H1 (cell line): Measurements from ENCODE around the gene TMCC1. TPM values are rescaled to one million over a fixed set of nuclear protein-coding genes. Genes with fewer than 3 reads are reported as not detected.

Experiments
- CTCF ChIA-PET: fragments of 300-600 bp; sonication (Branson Sonifier 250); formaldehyde crosslinking; loops from one replicate; lab custom pipeline; 2021; ENCODE audit not compliant: partially characterized antibody; lab: Charles Lee
- POLR2A ChIA-PET: fragments of 300-600 bp; sonication (Branson Sonifier 250); formaldehyde crosslinking; loops from one replicate; lab custom pipeline; 2021; ENCODE audit warnings: inconsistent platforms; ENCODE audit not compliant: partially characterized antibody; lab: Charles Lee
- DNase-seq, 2 experiments: peaks; one replicate each; pipeline versions ENCODE4 v3.0.0 to v3.0.0-alpha.2; 2010 to 2022; ENCODE audit warnings: low spot score in 2 of 2, low read depth in 1 of 2, mixed read lengths in 1 of 2
- FAIRE-seq: peaks from 2 replicates; lab custom pipeline; 2011; peaks lifted over from hg19 to GRCh38; lab: Jason Lieb, UNC
- H2AFZ ChIP-seq: 2 replicates; pipeline ENCODE4 v1.8.1; 2012; ENCODE audit warnings: low read length, inconsistent platforms
- H2AK5ac ChIP-seq: 2 replicates; pipeline ENCODE4 v1.6.1; 2013; ENCODE audit warnings: low read depth, low read length
- H2BK120ac ChIP-seq: replicated peaks from 2 replicates; pipeline ENCODE3; 2013; ENCODE audit warnings: low read depth, low read length, inconsistent platforms
- H2BK12ac ChIP-seq: 2 replicates; pipeline ENCODE4 v1.6.1; 2013; ENCODE audit warnings: low read depth, low read length
- H2BK15ac ChIP-seq: 2 replicates; pipeline ENCODE4 v1.6.1; 2013; ENCODE audit warnings: low read length
- H2BK20ac ChIP-seq: 2 replicates; pipeline ENCODE4 v1.6.1; 2013; ENCODE audit warnings: low read length
- H2BK5ac ChIP-seq: 2 replicates; pipeline ENCODE4 v1.6.1; 2013; ENCODE audit warnings: low read depth, low read length
- H3K14ac ChIP-seq: 2 replicates; pipeline ENCODE4 v1.6.1; 2013; ENCODE audit warnings: inconsistent platforms; ENCODE audit not compliant: insufficient read length
- H3K18ac ChIP-seq: 2 replicates; pipeline ENCODE4 v1.6.1; 2013; ENCODE audit warnings: low read length; ENCODE audit errors: extremely low read depth
- H3K23ac ChIP-seq: 2 replicates; pipeline ENCODE4 v1.6.1; 2013; ENCODE audit warnings: inconsistent platforms; ENCODE audit not compliant: insufficient read length
- H3K23me2 ChIP-seq: 2 replicates; pipeline ENCODE4 v1.6.1; 2013; ENCODE audit warnings: low read depth, low read length
- H3K27ac ChIP-seq: 2 replicates; pipeline ENCODE4 v1.6.1; 2011; ENCODE audit warnings: low read depth, low read length, inconsistent platforms
- H3K27me3 ChIP-seq, 4 experiments: replicated peaks in 1 of 4; 1 replicate in 1 of 4; 2 replicates in 3 of 4; pipeline versions ENCODE4 v1.6.1 to v1.8.1; 2011 to 2013; ENCODE audit warnings: low read length in 3 of 4, mild to moderate bottlenecking in 3 of 4, inconsistent platforms in 2 of 4, mixed read lengths in 2 of 4, moderate library complexity in 1 of 4; ENCODE audit not compliant: control insufficient read depth in 3 of 4, insufficient read depth in 3 of 4; ENCODE audit errors: extremely low read depth in 1 of 4
- H3K36me3 ChIP-seq, 4 experiments: 2 replicates each; pipeline versions ENCODE4 v1.6.1 to v1.8.1; 2011 to 2013; ENCODE audit warnings: mild to moderate bottlenecking in 4 of 4, low read length in 3 of 4, moderate library complexity in 2 of 4, control low read depth in 1 of 4, inconsistent platforms in 1 of 4; ENCODE audit not compliant: insufficient read depth in 4 of 4, control insufficient read depth in 2 of 4
- H3K4ac ChIP-seq: replicated peaks from 2 replicates; pipeline ENCODE3; 2013; ENCODE audit warnings: low read length, low read depth, mixed read lengths, inconsistent platforms; ENCODE audit not compliant: insufficient read length
- H3K4me1 ChIP-seq, 4 experiments: replicated peaks in 1 of 4; 1 replicate in 1 of 4; 2 replicates in 3 of 4; pipeline versions ENCODE4 v1.6.1 to v1.8.1; 2011 to 2013; ENCODE audit warnings: low read length in 3 of 4, inconsistent platforms in 2 of 4, mixed read lengths in 1 of 4; ENCODE audit not compliant: insufficient read depth in 4 of 4, control insufficient read depth in 3 of 4
- H3K4me2 ChIP-seq, 2 experiments: 2 replicates each; pipeline versions ENCODE4 v1.6.1 to v1.8.1; 2011 to 2013; ENCODE audit warnings: low read depth in 2 of 2, low read length in 2 of 2, control low read depth in 1 of 2, inconsistent platforms in 1 of 2, mild to moderate bottlenecking in 1 of 2; ENCODE audit not compliant: insufficient read depth in 1 of 2
- H3K4me3 ChIP-seq, 4 experiments: fragments of 200-600, 300-600 bp in 1 of 4; sonication (generic), shearing (Covaris generic), sonication (Bioruptor Twin) in 1 of 4; 2 replicates each; pipeline versions ENCODE4 v1.5.1 to v1.8.1; 2011 to 2016; ENCODE audit warnings: low read length in 4 of 4, low read depth in 3 of 4, control low read depth in 2 of 4, inconsistent platforms in 2 of 4, mild to moderate bottlenecking in 2 of 4, mixed read lengths in 1 of 4, moderate library complexity in 1 of 4; ENCODE audit not compliant: insufficient read depth in 2 of 4; ENCODE audit errors: extremely low read depth in 1 of 4
- H3K56ac ChIP-seq: replicated peaks from 2 replicates; pipeline ENCODE3; 2013; ENCODE audit warnings: low read depth, mild to moderate bottlenecking, mixed read lengths, low read length, inconsistent platforms; ENCODE audit not compliant: insufficient read length
- H3K79me1 ChIP-seq: 2 replicates; pipeline ENCODE4 v1.6.1; 2013; ENCODE audit warnings: low read depth, low read length, control low read depth
- H3K79me2 ChIP-seq, 2 experiments: 2 replicates each; pipeline versions ENCODE4 v1.6.1 to v1.8.1; 2012 to 2013; ENCODE audit warnings: low read length in 2 of 2, mild to moderate bottlenecking in 2 of 2, inconsistent platforms in 1 of 2; ENCODE audit not compliant: insufficient read depth in 2 of 2, control insufficient read depth in 1 of 2
- H3K9ac ChIP-seq, 4 experiments: replicated peaks in 1 of 4; 1 replicate in 1 of 4; 2 replicates in 3 of 4; pipeline versions ENCODE4 v1.6.1 to v1.8.1; 2011 to 2013; ENCODE audit warnings: low read depth in 3 of 4, low read length in 3 of 4, control low read depth in 2 of 4, mild to moderate bottlenecking in 2 of 4, moderate library complexity in 2 of 4, inconsistent platforms in 1 of 4; ENCODE audit errors: extremely low read depth in 1 of 4
- H3K9me3 ChIP-seq, 2 experiments: 2 replicates each; pipeline versions ENCODE4 v1.6.1 to v1.8.1; 2012 to 2013; ENCODE audit warnings: mild to moderate bottlenecking in 2 of 2, moderate library complexity in 2 of 2, control low read depth in 1 of 2, inconsistent platforms in 1 of 2, low read depth in 1 of 2, low read length in 1 of 2, mixed read lengths in 1 of 2; ENCODE audit not compliant: insufficient read depth in 2 of 2
- H4K20me1 ChIP-seq, 2 experiments: replicated peaks in 1 of 2; 2 replicates each; pipeline versions ENCODE3 to v1.8.1; 2011 to 2013; ENCODE audit warnings: inconsistent platforms in 2 of 2, low read length in 2 of 2, mild to moderate bottlenecking in 1 of 2; ENCODE audit not compliant: insufficient read depth in 2 of 2, control insufficient read depth in 1 of 2
- H4K5ac ChIP-seq: 2 replicates; pipeline ENCODE4 v1.6.1; 2013; ENCODE audit warnings: low read length, low read depth, mixed read lengths, inconsistent platforms; ENCODE audit not compliant: insufficient read length
- H4K8ac ChIP-seq: 2 replicates; pipeline ENCODE4 v1.8.0; 2013; ENCODE audit warnings: mild to moderate bottlenecking, moderate library complexity, low read length, inconsistent platforms; ENCODE audit not compliant: insufficient read depth; ENCODE audit errors: extremely low read depth
- H4K91ac ChIP-seq: replicated peaks from 2 replicates; pipeline ENCODE3; 2013; ENCODE audit warnings: low read length, mixed read lengths, inconsistent platforms; ENCODE audit not compliant: insufficient read length
- SIX5 ChIP-seq: IDR thresholded peaks from 2 replicates; pipeline ENCODE4 v1.6.1; 2011; ENCODE audit warnings: mild to moderate bottlenecking, low read depth, low read length
- SRF ChIP-seq: IDR thresholded peaks from 2 replicates; pipeline ENCODE4 v1.6.1; 2011; ENCODE audit warnings: mild to moderate bottlenecking, low read depth, low read length, moderate library complexity
- TAF1 ChIP-seq: IDR thresholded peaks from 2 replicates; pipeline ENCODE4 v1.6.1; 2011; ENCODE audit warnings: mild to moderate bottlenecking, low read depth, low read length
- TAF7 ChIP-seq: optimal IDR thresholded peaks from 2 replicates; pipeline ENCODE3; 2011; ENCODE audit warnings: low read depth, mild to moderate bottlenecking, inconsistent platforms, low read length, moderate library complexity, borderline replicate concordance
- WGBS, 2 experiments: shearing (Covaris generic) in 1 of 2; methylation state at CpG; one replicate each; pipeline versions ENCODE4 v1.1.6 to v1.1.7; 2013 to 2015; ENCODE audit warnings: low lambda C conversion rate in 2 of 2, mixed read lengths in 2 of 2, inconsistent platforms in 1 of 2, low coverage in 1 of 2, missing lambda C conversion rate in 1 of 2; ENCODE audit not compliant: insufficient replicate concordance in 2 of 2, insufficient coverage in 1 of 2, insufficient read length in 1 of 2; ENCODE audit errors: extremely low coverage in 1 of 2, missing lambda C conversion rate in 1 of 2; 5-methylcytosine and 5-hydroxymethylcytosine counted together
- polyA plus RNA-seq, 7 experiments: library from polyadenylated mRNA; depleted of rRNA in 3 of 7; stranded (reverse) in 5 of 7; unstranded in 2 of 7; fragments of >200 nt in 5 of 7; fragments of 200-250 nt in 2 of 7; gene quantifications; 1 replicate in 5 of 7; 2 replicates in 1 of 7; 4 replicates in 1 of 7; pipeline versions ENCODE4 v1.2.1 to v1.2.3, GENCODE V29; 2011 to 2013; ENCODE audit warnings: missing spikeins in 2 of 7, mixed read lengths in 2 of 7
- total RNA-seq: library from RNA; stranded (reverse); fragmentation: NEBNext Ultra II Directional; extraction: Animal tissue kit (Norgen Biotek cat#: 25700); gene quantifications from 2 replicates; pipeline ENCODE4 v1.2.1, GENCODE V29; 2021

The TMCC1 gene
- total and polyA plus RNA-seq, 2 of the 8 experiments (the other 6 are each of a cell fraction or from before 2014, with no cell fraction given) = 10.4 to 27.1 TPM

DNA sequence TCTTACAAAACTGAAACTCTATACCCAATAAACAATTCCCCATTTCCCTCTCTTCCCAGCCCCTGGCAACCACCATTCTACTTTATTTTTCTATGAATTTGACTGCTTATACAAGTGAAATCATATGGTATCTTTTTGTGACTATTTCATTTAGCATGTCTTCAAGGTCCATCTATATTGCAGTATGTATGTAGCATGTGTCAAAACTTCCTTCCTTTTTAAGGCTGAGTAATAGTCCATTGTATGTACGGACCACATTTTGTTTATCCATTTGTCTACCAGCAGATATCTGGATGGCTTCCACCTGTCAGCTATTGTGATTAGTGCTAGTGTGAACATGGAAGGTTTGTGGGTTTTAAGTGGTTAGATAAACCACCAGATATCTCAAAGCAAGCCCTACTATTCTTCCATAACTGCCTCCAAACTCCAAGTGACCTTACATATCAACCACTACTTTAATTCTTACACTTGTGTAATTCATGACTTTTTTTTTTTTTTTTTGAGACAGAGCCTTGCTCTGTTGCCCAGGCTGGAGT lies 134.7 kb downstream of the TMCC1 start:
- Histone ChIP-seq H3K36me3 (no peaks in the 10 kb centered on the region), H4K20me1 (no peaks in the 10 kb centered on the region), H3K18ac (no peak overlapping the region), H3K27ac (no peak overlapping the region), H3K23me2 (no peaks in the 10 kb centered on the region), H3K27me3 (no peaks in the 10 kb centered on the region), H3K9ac (no peak overlapping the region), H3K14ac (no peak overlapping the region), H3K4me3 (no peak overlapping the region), H2AK5ac (no peak overlapping the region), H2AFZ (no peak overlapping the region), H3K23ac (no peak overlapping the region), H3K4me1 (no peaks in the 10 kb centered on the region), H3K4me2 (no peak overlapping the region), H2BK15ac (no peak overlapping the region), H2BK120ac (no peak overlapping the region), H3K79me2 (no peaks in the 10 kb centered on the region), H4K8ac (no peak overlapping the region), H4K5ac (no peak overlapping the region), H3K4ac (no peak overlapping the region), H2BK12ac (no peak overlapping the region), H3K79me1 (no peaks in the 10 kb centered on the region; the same call in 1 of the 2 replicates), H2BK5ac (no peak overlapping the region), H2BK20ac (no peak overlapping the region), H4K91ac (no peak overlapping the region), H3K56ac (no peak overlapping the region), H3K9me3 (no peaks in the 10 kb centered on the region)
- TF ChIP-seq SRF (no peak), TAF7 (no peak), TAF1 (no peak), SIX5 (no peak)
- FAIRE-seq = no peak
- DNase-seq = no peak
- ChIA-PET CTCF (interaction anchor here (0.7 kb wide), 1 partner anchor 18 kb away, joined by 3 read pairs; no protein-coding TSS in a partner anchor), POLR2A (no interaction called here)
- 88% methylated on average over 1 of the region's 1 CpG; no CpG with 5 or more reads in 1 of the 2 experiments for WGBS, 2 experiments
